Glomerular endothelial cell (primary cell): ENCODE results near the gene COLGALT1. TPM values are rescaled to one million over a fixed set of nuclear protein-coding genes. Genes with fewer than 3 reads are reported as not detected.
"Not testable (repeated sequence)": the region's sequence is repeated elsewhere in the genome, so short reads cannot be mapped to it uniquely, and the experiment has no call there.

Source experiments
- DNase-seq: peaks from one replicate; pipeline ENCODE4 v3.0.0-alpha.2; 2011; ENCODE audit warnings: low read depth, low spot score; ENCODE audit errors: extremely low read depth
- total RNA-seq: library from RNA; depleted of rRNA; stranded (reverse); fragments of >200 nt; gene quantifications from 2 replicates; pipeline ENCODE4 v1.2.3, GENCODE V29; 2015

COLGALT1 gene
- total RNA-seq, result 297 and 462 TPM in 2 replicates

GRCh38 chr19:17555480-17555928 lies at the start of gene COLGALT1:
COLGALT1 (plus strand) TSS chr19:17555649; CDS start chr19:17555714, 65 bp downstream.
- DNase-seq, result no peak

- no peak for DNase-seq
These were observed 48.7 kb upstream of the COLGALT1 start for GRCh38 chr19:17506745-17507144.

GRCh38 chr19:17508558-17508933 lies 46.9 kb upstream of the COLGALT1 start:
- DNase-seq, result not testable (repeated sequence)

GRCh38 chr19:17510220-17510993 lies 45.0 kb upstream of the COLGALT1 start:
- DNase-seq, result no peak

- DNase-seq, result no peak
These were observed 43.5 kb upstream of the COLGALT1 start for GRCh38 chr19:17511724-17512573.

- no peak for DNase-seq
These were observed 42.9 kb upstream of the COLGALT1 start for GRCh38 chr19:17512574-17512939.

GRCh38 chr19:17515408-17516149 lies 39.9 kb upstream of the COLGALT1 start:
- DNase-seq, result no peak

GRCh38 chr19:17517898-17518297 lies 37.6 kb upstream of the COLGALT1 start:
- no peak for DNase-seq

- DNase-seq, result not testable (repeated sequence)
These were observed 36.8 kb upstream of the COLGALT1 start for GRCh38 chr19:17518654-17519053.

GRCh38 chr19:17519967-17520366 lies 35.5 kb upstream of the COLGALT1 start:
- no peak for DNase-seq

- no peak for DNase-seq
These were observed 34.6 kb upstream of the COLGALT1 start for GRCh38 chr19:17520865-17521264.

- DNase-seq, result no peak
These were observed 32.2 kb upstream of the COLGALT1 start for GRCh38 chr19:17522988-17523872.

GRCh38 chr19:17524651-17525050 lies 30.8 kb upstream of the COLGALT1 start:
- DNase-seq, result no peak

GRCh38 chr19:17525141-17525540 lies 30.3 kb upstream of the COLGALT1 start:
- no peak for DNase-seq

GRCh38 chr19:17526922-17527321 lies 28.5 kb upstream of the COLGALT1 start:
- no peak for DNase-seq

- DNase-seq, result no peak
These were observed 28.1 kb upstream of the COLGALT1 start for GRCh38 chr19:17527326-17527725.

- DNase-seq, result no peak
These were observed 26.8 kb upstream of the COLGALT1 start for GRCh38 chr19:17528610-17529009.

GRCh38 chr19:17529239-17530158 lies 25.9 kb upstream of the COLGALT1 start:
- DNase-seq, result no peak

- no peak for DNase-seq
These were observed 24.9 kb upstream of the COLGALT1 start for GRCh38 chr19:17530586-17530985.
